Epidermal melanocyte (primary cell): ENCODE data around the gene SLC35A4.
"Not testable (repeated sequence)": the region's sequence is repeated elsewhere in the genome, so short reads cannot be mapped to it uniquely, and the experiment has no call there.

ENCODE experiments used
- DNase-seq: peaks from one replicate; pipeline ENCODE4 v3.0.0; 2011; ENCODE audit warnings: low spot score; ENCODE audit not compliant: insufficient read length

SLC35A4 gene

DNA sequence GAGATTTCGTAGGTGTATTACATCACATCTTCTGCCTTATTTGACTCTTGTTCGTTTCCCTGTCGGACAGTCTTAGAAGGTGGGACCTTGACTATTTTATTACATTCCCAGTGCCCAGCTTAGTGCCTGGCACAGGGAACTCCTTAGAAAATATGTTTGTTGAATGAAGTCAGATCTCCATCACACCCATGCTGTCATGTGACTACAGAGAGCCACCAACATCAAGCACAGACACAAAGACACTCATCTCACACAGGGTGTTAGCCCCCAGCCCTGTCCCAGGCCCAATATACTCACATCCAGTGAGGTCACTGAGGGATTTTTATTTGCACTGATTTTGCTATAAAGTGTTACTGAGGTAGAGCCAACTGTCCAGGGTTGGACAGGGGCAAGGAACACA lies 6.7 kb upstream of the SLC35A4 start:
- DNase-seq: no peak

- no peak for DNase-seq
Measured at GRCh38 chr5:140558542-140558941, 6.1 kb upstream of the SLC35A4 start.

- DNase-seq: no peak
Measured at GRCh38 chr5:140560227-140560626, 4.4 kb upstream of the SLC35A4 start.

DNA sequence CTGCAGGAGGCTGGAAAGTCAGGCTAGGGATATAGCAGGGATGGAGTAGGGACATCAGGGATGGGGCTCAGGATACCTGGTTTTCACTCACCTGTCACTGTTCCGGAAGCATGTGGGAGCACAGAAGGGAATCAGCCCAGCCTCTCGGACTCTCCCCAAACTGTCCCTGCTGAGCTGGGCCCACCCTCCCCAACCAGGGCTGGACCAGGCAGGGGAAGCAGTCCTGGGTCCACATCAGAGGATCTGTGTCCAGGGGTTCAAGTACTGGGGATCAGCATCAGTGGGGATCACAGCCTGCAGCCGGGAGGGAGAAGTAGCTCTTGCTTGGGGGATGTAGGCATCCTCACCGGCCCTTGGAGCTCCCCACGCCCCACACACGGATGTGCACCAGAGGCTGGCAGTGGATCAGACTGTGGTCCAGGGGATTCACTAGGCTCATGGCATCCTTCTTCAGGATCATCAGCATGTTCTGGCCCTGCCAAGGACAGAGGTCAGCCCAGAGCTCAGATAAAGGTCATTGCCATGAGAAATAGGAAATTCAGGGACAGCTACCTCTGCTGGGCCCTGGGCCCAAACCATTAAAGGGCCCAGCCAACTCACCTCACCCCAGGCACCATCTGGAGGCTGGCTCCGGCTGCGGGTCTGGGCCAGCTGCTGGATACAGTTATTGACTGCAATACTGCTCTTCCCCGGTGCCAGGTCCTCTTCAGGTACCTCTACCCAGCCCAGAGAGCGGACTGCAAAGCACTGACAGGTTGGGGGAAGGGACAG lies 2.7 kb upstream of the SLC35A4 start:
- no peak for DNase-seq

DNA sequence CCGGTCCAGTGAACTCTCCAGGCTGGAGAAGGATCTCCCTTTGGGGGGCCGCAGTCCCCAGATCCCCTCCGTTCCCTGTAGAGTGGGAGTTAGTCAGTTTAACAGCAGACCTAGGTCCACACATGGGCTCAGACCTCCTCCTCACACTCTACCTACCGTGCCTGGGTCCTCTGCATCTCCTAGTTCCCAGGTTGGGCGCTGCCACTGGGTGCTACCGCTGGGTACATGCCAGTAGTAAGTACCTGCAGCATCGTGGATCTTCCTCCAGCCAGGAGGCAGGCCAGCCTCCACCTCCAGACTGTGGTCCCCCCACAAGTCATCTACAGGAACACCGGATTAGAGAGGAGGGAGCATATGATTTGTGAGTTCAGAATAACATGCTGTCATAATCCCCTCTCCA lies 1.0 kb upstream of the SLC35A4 start:
- no peak for DNase-seq

DNA sequence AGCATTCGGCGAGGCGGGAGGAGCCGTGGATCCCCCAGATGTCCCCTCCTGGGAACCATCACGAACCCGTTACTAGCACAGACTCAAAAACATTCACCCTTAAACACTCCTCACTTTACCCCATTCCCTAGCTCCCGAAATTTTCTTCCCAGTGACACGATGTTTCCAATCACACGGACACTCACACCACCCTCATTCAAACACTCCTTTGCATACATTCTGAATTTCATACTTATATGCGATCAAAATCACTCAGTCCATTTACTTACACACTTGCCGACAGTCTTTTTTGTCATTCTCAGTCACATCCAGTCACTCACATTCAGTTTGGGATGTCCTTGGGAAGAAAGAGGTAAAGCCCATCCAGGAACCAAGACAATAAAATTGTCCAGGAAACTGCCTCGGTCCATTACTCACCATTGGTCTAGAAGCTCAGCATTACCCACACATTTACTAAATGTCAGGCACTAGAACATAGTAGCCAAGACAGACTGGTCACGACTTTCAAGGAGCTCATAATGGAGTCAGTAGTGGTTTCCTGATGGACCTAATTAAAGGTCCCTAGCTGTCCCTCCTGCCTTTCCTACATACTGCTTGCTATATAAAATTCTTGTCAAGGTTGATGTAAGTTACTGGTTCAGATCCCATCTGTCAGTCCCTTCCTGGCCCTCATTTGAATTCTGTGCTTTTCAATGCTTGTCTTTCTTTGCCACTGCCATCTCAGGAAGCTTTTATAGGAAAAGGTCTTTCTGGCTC lies 574 bp downstream of the SLC35A4 start:
- DNase-seq: no peak

- DNase-seq: no peak
Measured at GRCh38 chr5:140565780-140566095, 1.1 kb downstream of the SLC35A4 start.

GRCh38 chr5:140566665-140567064 lies 2.0 kb downstream of the SLC35A4 start:
- no peak for DNase-seq

- no peak for DNase-seq
Measured at GRCh38 chr5:140567136-140567818, 2.6 kb downstream of the SLC35A4 start.

GRCh38 chr5:140567871-140568270 lies 3.2 kb downstream of the SLC35A4 start:
- DNase-seq: no peak

GRCh38 chr5:140568443-140569063 lies 3.9 kb downstream of the SLC35A4 start:
- DNase-seq: no peak

GRCh38 chr5:140569197-140569596 lies 4.6 kb downstream of the SLC35A4 start:
- no peak for DNase-seq

DNA sequence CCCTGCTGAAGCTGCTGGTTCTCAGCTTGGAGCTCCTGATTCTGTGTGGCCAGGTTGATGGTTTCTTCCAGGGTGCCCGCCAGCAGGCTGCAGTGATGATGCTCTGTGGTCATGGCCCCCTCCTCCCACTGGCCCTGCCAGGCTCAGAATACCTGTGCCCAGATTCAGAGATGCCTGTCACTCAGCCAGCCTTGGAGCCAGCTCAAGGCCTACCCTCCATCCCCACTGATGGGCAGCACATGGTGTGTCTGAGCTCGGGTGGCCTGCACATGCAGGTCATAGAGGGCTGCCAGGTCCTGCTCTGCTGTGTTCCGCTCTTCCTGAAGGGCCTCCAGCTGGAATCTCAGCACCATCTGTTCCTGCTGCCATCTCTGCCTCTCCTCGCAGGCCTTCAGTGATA lies 5.4 kb downstream of the SLC35A4 start:
- no peak for DNase-seq

DNA sequence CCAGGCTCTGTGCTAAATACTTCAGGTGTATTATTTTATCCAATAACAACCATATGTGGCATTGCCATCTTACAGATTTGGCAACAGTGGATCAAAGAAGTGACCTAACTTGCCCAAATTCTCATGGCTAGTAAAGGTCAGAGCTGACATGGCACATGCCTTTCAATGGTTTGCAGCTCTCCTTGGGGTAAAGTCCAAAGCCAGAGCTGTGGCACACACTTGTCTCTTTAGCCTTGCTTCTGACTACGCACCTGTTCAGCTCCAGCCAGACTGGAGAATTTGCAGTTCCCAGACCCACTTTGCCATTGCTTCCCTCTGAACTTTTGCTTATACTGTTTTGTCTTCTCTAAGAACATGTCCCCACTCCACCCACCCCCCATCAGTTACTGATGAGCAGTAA lies 5.9 kb downstream of the SLC35A4 start:
- no peak for DNase-seq

DNA sequence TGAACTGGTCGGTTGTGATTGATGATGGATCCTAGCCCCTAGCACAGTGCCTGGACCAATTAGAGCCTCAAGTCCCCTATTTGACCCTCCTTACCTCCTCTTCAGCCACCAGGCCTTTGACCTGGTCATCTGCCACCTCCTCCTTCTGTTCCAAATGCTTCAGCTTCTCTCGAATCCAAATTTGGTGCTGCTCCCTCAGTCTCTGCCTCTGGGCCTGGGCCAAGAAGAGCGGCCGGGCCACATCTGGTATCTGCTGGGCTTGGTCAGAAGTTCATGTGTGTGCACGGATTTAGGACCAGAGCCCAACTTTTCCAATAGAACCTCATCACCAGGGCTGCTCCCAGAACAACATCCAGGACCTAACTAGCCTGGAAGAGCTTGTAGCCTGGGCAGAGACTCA lies 6.5 kb downstream of the SLC35A4 start:
- no peak for DNase-seq

DNA sequence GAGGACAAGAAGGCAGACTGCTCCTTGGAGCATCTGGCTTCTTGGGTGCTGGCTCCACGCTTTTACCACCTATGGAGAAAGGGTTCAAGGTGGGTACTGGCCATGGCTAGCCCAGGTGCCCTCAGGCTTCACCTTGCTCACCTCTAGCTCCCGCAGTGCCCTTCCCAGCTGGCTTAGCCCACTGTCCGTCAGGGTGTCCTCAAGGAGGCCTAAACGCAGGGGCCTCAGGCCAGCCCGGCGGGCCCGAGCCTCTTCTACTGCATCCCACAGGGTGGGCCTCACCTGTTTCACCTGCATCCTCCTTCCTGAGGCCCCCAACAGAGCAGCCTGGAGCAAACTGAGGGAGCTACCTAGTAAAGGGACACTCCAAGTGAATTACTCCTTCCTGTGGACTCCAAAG lies 9.1 kb downstream of the SLC35A4 start:
- DNase-seq: no peak

- no peak for DNase-seq
Measured at GRCh38 chr5:140574165-140574564, 9.5 kb downstream of the SLC35A4 start.

DNA sequence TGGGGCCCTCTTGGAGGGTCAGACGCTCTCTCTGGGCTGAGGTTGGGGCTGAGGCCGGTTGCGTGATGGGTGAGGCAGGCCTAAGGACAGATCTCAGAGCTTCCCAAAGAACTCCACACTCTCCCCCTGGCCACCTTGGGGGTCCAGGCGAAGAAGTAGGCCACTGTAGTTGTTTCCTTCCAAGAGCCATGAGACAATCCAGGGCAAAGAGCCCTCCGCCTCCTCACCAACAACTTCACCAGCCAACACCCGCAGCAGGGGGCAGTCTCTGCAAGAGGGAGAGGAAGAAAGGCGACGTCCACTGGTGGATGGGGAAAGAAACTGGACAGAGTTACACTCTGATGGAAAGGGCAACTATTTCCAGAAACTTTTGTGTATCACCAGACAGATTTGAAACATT lies 10.7 kb downstream of the SLC35A4 start:
- DNase-seq: no peak

DNA sequence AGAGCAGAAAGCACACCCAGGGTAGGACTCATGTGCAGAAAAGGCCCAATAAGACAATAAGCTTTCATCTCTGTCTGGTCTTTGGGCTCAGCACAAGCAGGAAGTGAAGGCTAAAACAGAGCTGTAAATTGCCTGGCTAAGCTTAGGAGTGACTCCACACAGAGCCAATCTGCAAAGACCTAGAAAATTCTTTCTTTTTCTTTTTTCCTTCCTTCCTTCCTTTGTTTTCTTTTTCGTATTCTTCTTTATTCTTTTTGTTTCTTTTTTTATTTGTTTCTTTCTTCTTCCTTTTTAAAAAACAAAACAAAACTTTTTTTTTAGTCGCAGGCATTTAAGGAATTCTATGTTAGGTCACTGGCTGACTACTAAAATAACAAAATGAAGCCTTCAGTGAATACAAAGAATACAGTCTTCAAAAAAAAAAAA lies 12.2 kb downstream of the SLC35A4 start:
- no peak for DNase-seq

GRCh38 chr5:140579188-140579747 lies 14.6 kb downstream of the SLC35A4 start:
- DNase-seq: not testable (repeated sequence)

DNA sequence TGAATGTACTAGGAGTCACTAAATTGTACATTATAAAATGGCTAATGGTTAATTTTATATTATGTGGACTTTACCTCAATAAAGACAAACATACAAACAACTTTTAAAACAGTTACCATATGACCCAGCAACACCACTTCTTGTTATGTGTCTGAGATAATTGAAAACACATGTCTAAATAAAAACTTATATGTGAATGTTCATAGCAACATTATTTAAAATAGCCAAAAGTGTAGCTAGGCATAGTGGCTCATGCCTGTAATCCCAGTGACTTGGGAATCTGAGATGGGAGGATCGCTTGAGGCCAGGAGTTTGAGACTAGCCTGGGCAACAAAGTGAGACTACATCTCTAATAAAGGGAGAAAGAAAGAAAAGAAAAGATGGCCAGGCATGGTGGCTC lies 22.9 kb downstream of the SLC35A4 start:
- DNase-seq: no peak
